ENCODE data around the gene CDH23. TPM values are rescaled to one million over a fixed set of nuclear protein-coding genes. Genes with fewer than 3 reads are reported as not detected.

The CDH23 gene
- total RNA-seq, 1 experiment from 2014 or later = 0.34 TPM

DNA sequence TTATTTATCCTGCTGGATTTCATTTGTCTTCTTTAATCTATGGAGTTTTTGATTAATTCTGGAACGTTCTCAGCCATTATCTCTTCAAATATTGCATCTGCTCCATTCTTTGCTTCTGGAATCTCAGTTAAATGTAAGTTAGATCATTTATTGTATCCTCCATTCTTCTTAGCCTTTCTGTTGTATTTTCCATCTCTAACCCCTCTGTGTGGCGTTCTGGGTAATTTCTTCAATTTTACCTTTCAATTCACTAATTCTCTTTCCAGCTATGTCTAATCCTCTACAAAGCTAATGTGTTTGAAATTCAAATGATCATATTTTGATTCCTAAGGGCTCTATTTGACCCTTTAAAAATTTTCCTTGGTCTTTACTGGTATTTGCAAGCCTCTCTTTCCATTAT is 92.4 kb downstream of the CDH23 start:
- ChIA-PET CTCF (interaction anchor here (1.2 to 2.0 kb wide), 2 partner anchors 9 to 33 kb away, joined by 3 to 5 read pairs; no protein-coding TSS in a partner anchor), POLR2A (no interaction called here)
- Mint-ChIP-seq H3K4me1 (ENCODE audit: low read depth, unreplicated experiment) (no peaks in the 10 kb centered on the region), H3K4me3 (ENCODE audit: unreplicated experiment) (no peak overlapping the region), H3K36me3 (ENCODE audit: insufficient read depth, unreplicated experiment) (no peaks in the 10 kb centered on the region), H3K27ac (ENCODE audit: unreplicated experiment) (no peak overlapping the region), H3K27me3 (ENCODE audit: insufficient read depth, unreplicated experiment) (peaks cover under 1% of the 10 kb centered on the region), H3K9me3 (ENCODE audit: unreplicated experiment) (peaks cover 16% of the 10 kb centered on the region)
- no peaks in the 10 kb centered on the region for H3K4me1 ChIP-seq
- no TSS peak for BruUV-seq (replicated peaks)
- no peak overlapping the region for H3K4me3 ChIP-seq (ENCODE audit: low read depth, low read length)
- H3K27me3 ChIP-seq (replicated peaks; ENCODE audit: control insufficient read depth, insufficient read depth, low read length) = no peaks in the 10 kb centered on the region
- H3K36me3 ChIP-seq (ENCODE audit: control insufficient read depth, insufficient read depth, low read length) = no peaks in the 10 kb centered on the region
- TF ChIP-seq, protein P1, sequence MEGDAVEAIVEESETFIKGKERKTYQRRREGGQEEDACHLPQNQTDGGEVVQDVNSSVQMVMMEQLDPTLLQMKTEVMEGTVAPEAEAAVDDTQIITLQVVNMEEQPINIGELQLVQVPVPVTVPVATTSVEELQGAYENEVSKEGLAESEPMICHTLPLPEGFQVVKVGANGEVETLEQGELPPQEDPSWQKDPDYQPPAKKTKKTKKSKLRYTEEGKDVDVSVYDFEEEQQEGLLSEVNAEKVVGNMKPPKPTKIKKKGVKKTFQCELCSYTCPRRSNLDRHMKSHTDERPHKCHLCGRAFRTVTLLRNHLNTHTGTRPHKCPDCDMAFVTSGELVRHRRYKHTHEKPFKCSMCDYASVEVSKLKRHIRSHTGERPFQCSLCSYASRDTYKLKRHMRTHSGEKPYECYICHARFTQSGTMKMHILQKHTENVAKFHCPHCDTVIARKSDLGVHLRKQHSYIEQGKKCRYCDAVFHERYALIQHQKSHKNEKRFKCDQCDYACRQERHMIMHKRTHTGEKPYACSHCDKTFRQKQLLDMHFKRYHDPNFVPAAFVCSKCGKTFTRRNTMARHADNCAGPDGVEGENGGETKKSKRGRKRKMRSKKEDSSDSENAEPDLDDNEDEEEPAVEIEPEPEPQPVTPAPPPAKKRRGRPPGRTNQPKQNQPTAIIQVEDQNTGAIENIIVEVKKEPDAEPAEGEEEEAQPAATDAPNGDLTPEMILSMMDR (IDR thresholded peaks at IDR 0.05; ENCODE audit: insufficient read depth in 1 of 2, low read depth in 1 of 2, low read length in 1 of 2, severe bottlenecking in 1 of 2, unreplicated experiment in 1 of 2) = no peak
- no peak for DNase-seq
- peaks cover 4% of the 10 kb centered on the region; the same call in 1 of the 2 replicates for H3K9me3 ChIP-seq
- intact Hi-C loops (cut with micrococcal nuclease; ENCODE audit: unreplicated experiment) = no loop called here

DNA sequence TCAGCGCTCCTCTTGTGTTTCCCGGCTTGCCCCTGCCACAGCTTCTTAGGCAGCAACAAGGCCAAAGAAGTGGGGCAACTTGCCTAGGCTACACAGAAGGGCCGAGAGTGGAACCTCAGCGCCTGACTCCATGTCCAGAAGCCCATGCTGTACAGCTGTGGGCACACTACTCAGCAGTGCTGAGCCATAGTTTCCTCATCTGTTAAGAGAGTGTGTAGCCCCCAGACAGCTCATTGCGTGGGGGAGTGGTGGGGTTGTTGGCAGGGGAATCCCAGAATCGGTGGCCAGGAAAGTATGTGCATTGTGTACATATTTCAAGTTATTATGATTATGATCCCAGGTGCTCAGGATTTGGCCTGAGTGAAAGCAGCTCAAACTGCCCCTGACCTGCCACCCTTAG is 96.2 kb downstream of the CDH23 start:
- peaks cover 4% of the 10 kb centered on the region; the same call in 1 of the 2 replicates for H3K9me3 ChIP-seq
- H3K27me3 Mint-ChIP-seq (ENCODE audit: insufficient read depth, unreplicated experiment) = no peaks in the 10 kb centered on the region
- no peak overlapping the region for H3K27ac Mint-ChIP-seq (ENCODE audit: unreplicated experiment)
- no peaks in the 10 kb centered on the region for H3K36me3 Mint-ChIP-seq (ENCODE audit: insufficient read depth, unreplicated experiment)
- H3K27me3 ChIP-seq (replicated peaks; ENCODE audit: control insufficient read depth, insufficient read depth, low read length) = no peaks in the 10 kb centered on the region
- TF ChIP-seq, protein P1 (IDR thresholded peaks at IDR 0.05; ENCODE audit: insufficient read depth in 1 of 2, low read depth in 1 of 2, low read length in 1 of 2, severe bottlenecking in 1 of 2, unreplicated experiment in 1 of 2) = no peak
- POLR2A ChIA-PET = no interaction called here
- BruUV-seq (replicated peaks) = no TSS peak
- H3K4me1 Mint-ChIP-seq (ENCODE audit: low read depth, unreplicated experiment) = no peaks in the 10 kb centered on the region
- H3K4me1 ChIP-seq = no peaks in the 10 kb centered on the region
- CTCF ChIA-PET = no interaction called here
- H3K9me3 Mint-ChIP-seq (ENCODE audit: unreplicated experiment) = peaks cover 16% of the 10 kb centered on the region
- H3K4me3 Mint-ChIP-seq (ENCODE audit: unreplicated experiment) = no peak overlapping the region
- no peak overlapping the region for H3K4me3 ChIP-seq (ENCODE audit: low read depth, low read length)
- intact Hi-C loops (cut with micrococcal nuclease; ENCODE audit: unreplicated experiment) = no loop called here
- no peak for DNase-seq
- H3K36me3 ChIP-seq (ENCODE audit: control insufficient read depth, insufficient read depth, low read length) = no peaks in the 10 kb centered on the region

DNA sequence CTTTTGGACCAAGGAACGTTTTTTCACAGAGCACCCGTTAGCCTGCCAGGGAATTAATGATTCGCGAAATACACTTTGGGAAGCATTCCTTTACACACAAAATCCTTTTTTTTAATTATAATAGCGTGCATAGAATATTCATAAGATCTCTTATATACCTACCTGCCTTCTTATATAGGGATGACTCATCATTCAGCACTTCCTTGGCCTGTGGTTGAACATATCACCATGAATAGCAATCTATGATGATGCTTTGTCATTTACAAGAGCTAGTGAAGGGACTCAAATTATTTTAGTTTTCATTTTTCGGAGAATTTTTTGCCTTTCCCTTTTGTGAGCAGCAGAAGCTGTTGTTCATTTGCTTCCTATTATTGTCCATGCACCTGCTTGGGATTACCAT is 97.0 kb downstream of the CDH23 start:
- H3K36me3 Mint-ChIP-seq (ENCODE audit: insufficient read depth, unreplicated experiment) = no peaks in the 10 kb centered on the region
- H3K27me3 Mint-ChIP-seq (ENCODE audit: insufficient read depth, unreplicated experiment) = peaks cover 1% of the 10 kb centered on the region
- H3K9me3 ChIP-seq = peaks cover 4% of the 10 kb centered on the region; the same call in 1 of the 2 replicates
- no peaks in the 10 kb centered on the region for H3K36me3 ChIP-seq (ENCODE audit: control insufficient read depth, insufficient read depth, low read length)
- BruUV-seq (replicated peaks) = no TSS peak
- no peak overlapping the region for H3K4me3 ChIP-seq (ENCODE audit: low read depth, low read length)
- POLR2A ChIA-PET = no interaction called here
- peaks cover 13% of the 10 kb centered on the region for H3K9me3 Mint-ChIP-seq (ENCODE audit: unreplicated experiment)
- TF ChIP-seq, protein P1 (IDR thresholded peaks at IDR 0.05; ENCODE audit: insufficient read depth in 1 of 2, low read depth in 1 of 2, low read length in 1 of 2, severe bottlenecking in 1 of 2, unreplicated experiment in 1 of 2) = no peak
- no peak for DNase-seq
- CTCF ChIA-PET = no interaction called here
- no peak overlapping the region for H3K4me3 Mint-ChIP-seq (ENCODE audit: unreplicated experiment)
- no peaks in the 10 kb centered on the region for H3K4me1 ChIP-seq
- H3K4me1 Mint-ChIP-seq (ENCODE audit: low read depth, unreplicated experiment) = no peaks in the 10 kb centered on the region
- no peaks in the 10 kb centered on the region for H3K27me3 ChIP-seq (replicated peaks; ENCODE audit: control insufficient read depth, insufficient read depth, low read length)
- intact Hi-C loops (cut with micrococcal nuclease; ENCODE audit: unreplicated experiment) = no loop called here
- no peak overlapping the region for H3K27ac Mint-ChIP-seq (ENCODE audit: unreplicated experiment)

All from Caco-2 (cell line).